GM18907 (cell line): Measurements from ENCODE around the gene B4GALNT4.
"Not testable (repeated sequence)": the region's sequence is repeated elsewhere in the genome, so short reads cannot be mapped to it uniquely, and the experiment has no call there.

ENCODE experiments used
- ATAC-seq: cut with Tn5 transposase; IDR thresholded peaks from one replicate; pipeline ENCODE4 v1.9.1; 2021; ENCODE audit warnings: mild to moderate bottlenecking, moderate library complexity; ENCODE audit not compliant: unreplicated experiment

Gene B4GALNT4

GRCh38 chr11:358129-358800, 11.0 kb upstream of the B4GALNT4 start:
- ATAC-seq: no peak

GRCh38 chr11:359181-359714, 10.1 kb upstream of the B4GALNT4 start:
- no peak for ATAC-seq

DNA sequence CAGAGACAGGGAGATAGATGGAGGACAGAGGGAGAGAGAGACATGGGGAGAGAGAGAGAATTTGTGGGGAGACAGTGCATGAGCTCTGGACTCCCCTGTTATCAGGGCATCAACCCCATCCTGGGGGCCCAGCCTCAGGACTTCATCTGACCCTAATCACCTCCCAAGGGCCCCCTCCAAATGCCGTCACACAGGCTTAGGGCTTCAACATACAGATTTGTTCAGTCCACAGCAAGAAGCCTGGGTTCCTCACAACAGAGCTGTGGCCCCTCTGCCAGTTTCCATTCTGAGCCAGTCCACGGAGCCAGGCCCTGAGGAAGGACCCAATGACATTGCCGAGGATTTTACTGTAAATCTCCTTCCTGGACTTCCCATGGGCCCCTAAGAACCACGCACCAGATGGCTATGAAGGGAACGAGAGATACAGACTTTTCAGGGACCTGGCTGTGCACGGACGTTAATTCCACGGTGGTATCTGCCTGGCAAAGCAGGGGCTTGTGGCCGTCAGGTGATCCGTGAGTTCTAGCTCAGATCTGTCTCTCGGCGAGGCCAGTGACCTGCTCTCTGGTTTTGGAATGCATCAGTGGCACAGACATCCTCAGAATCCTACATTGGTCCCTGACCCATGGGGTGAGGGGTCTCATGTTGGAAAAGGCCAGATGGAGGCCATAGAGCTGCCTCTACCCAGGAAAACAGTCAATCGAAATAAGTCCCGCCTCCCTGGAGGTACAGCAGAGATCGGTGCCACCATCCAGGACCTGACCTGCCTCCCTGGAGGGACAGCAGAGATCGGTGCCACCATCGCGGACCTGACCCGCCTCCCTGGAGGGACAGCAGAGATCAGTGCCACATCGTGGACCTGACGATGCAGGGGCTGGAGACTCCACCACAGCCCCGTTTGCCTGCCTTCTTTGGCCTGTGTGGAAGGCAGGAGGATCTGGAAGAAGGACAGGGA, 8.7 kb upstream of the B4GALNT4 start:
- no peak for ATAC-seq

- ATAC-seq: no peak
Measured at GRCh38 chr11:362642-363442, 6.5 kb upstream of the B4GALNT4 start.

DNA sequence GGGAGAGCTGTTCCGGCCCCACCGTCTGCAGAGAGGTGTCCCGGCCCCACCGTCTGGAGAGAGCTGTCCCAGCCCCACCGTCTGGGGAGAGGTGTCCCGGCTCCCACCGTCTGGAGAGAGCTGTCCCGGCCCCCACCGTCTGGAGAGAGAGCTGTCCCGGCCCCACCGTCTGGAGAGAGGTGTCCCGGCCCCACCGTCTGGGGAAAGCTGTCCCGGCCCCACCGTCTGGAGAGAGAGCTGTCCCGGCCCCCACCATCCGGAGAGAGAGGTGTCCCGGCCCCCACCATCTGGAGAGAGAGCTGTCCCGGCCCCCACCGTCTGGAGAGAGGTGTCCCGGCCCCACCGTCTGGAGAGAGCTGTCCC, 5.9 kb upstream of the B4GALNT4 start:
- ATAC-seq: not testable (repeated sequence)

DNA sequence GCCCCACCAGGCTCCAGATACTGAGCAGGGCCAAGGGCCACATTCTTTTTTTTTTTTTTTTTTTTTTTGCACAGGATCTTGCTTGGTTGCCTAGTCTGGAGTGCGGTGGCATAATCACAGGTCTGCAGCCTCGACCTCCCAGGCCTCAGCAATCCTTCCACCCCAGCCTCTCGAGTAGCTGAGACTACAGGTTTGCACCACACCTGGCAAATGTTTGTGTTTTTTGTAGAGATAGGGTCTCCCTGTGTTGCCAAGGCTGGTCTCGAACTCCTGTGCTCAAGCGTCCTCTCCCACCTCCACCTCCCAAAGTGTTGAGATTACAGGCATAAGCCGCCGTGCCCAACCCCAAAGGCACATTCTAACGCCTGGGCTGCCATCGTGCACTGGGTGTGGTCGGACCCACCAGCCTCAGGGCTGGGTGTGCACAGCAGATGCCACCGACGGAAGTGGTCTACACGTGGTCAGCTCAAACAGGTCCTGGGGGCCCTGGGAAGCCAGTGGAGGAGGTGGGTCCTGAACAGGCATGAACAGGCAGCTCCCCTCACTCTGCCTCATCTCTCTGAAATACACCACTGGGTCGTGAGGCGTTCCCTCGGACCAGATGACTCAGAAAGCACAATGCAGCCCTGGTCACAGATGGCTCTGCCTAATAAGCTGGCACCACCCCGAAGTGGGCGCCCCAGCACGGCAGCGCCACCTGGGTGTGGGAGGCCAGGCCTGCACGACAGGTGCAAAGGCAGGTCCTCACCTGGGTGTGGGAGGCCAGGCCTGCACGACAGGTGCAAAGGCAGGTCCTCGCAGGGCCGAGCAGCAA, 5.1 kb upstream of the B4GALNT4 start:
- ATAC-seq: no peak

- ATAC-seq: no peak
Measured at GRCh38 chr11:364991-365725, 4.1 kb upstream of the B4GALNT4 start.

DNA sequence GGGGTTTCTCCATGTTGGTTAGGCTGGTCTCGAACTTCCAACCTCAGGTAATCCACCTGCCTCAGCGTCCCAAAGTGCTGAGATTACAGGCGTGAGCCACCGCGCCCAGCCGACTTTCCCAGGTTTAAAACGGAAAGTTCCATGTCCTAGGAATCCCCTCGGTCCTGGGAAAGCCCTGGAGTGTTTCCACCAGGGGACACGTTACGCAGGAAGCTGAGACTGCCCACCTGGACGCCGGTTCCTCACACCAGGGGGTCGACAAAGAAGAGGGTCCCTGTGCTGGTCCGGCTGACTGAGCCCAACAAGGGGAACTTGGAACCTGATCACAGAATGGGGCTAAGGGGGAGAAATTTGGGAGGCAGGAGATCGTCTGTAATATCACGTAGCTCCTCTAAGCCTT, 3.5 kb upstream of the B4GALNT4 start:
- no peak for ATAC-seq

DNA sequence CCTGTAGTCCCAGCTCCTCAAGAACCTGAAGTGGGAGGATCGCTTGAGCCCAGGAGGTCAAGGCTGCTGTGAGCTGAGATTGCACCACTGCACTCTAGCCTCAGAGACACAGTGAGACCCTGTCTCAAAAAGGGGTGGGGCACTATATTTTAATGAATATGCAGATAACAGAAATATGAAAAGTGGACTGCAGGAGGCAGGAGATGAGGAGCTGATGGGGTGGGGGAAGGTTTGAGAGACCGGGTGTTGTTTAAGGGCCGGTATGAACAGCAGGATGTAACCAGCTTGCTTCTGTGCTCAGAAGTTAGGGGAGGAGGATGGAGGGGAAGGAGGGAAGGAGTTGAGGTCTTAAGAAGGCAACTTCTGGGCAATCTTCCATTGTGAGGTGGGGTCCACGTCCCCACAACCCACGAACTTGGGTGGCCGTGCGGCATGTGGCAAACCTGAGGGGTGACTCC, 1.3 kb upstream of the B4GALNT4 start:
- no peak for ATAC-seq

DNA sequence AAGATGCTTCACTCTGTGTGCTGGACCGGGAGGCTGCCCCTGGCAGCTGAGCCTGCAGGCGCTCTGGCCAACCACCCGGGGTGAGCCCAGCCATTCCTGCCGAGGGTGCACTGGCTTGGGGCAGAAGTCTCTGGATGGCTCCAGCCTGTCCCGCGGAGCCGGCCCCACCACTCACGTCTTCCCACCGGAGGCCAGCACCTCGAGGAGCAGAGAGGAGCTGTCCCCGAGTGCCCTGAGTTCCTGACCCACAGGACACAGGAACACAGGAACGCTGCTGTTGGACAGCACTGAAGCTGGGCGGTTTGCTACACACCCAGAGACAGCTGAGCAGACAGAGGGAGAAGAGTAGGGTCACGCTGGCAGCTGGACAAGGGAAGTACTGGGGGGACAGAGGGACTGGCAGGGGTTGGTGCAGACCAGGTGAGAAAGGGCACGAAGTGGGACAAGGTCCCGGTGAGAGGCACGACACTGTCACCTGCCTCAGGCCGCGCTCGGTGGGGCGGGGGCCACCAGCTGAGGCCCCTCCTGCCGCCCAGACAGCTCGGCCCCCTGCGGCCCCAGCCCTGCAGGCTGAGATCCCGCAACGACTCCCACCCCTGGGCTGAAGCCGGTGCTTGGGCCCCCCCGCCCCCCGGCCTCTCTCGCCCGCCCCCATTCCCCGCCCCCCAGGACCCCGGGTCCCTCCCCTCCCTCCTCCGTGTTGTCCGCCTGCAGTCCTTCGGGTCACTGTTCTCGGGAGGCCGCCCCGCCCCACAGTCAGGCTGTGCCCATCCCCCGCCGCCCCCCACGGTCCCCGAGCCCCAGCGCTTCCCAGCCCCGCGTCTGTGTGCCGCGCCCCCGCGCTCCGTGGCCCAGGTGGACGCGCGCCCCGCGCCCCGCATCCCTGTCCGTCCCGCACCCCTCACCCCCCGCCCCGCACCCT, 624 bp upstream of the B4GALNT4 start:
- ATAC-seq: no peak

- ATAC-seq: no peak
Measured at GRCh38 chr11:370070-370941, 1.0 kb downstream of the B4GALNT4 start.

- no peak for ATAC-seq
Measured at GRCh38 chr11:371051-371450, 1.8 kb downstream of the B4GALNT4 start.

DNA sequence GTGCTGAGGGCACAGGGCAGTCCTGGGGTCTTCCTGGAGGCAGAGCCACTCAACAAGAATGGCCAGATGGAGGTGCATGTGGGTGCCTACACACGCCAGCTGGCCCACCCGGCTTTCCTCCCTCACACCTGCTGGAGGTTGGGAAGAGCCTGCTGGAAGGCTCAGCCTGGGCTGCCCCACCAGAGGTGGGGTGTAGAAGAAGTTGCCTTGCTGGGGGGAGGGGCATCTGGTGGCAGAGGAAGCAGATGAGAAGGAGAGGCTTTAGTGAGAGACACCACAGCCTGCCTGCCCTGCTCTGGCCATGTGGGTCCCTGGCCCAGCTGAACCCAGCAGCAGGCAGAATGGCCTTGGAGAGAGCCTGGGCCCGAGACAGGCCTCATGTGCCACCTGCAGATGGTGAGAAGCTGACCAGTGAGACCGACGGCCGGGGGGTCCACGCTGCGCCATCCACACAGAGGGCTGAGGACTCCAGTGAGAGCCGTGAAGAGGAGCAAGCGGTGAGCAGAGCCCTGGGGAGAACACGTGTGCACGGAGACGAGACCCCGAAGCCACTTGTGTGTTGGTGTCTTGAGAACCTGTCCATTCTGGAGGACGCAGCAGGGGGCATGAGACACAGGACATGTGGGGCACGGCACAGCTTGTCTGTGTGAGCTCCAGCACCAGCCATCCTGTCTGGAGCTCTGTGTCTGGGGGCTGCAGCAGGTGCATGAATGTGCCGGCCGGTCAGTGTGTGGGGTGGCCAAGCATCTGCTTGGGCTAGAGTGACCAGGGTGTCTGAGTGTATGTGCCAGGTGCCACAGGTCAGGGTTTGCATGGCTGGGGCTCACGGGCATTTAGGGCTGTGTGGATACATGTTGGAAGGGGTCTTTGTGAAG, 2.7 kb downstream of the B4GALNT4 start:
- ATAC-seq: no peak

DNA sequence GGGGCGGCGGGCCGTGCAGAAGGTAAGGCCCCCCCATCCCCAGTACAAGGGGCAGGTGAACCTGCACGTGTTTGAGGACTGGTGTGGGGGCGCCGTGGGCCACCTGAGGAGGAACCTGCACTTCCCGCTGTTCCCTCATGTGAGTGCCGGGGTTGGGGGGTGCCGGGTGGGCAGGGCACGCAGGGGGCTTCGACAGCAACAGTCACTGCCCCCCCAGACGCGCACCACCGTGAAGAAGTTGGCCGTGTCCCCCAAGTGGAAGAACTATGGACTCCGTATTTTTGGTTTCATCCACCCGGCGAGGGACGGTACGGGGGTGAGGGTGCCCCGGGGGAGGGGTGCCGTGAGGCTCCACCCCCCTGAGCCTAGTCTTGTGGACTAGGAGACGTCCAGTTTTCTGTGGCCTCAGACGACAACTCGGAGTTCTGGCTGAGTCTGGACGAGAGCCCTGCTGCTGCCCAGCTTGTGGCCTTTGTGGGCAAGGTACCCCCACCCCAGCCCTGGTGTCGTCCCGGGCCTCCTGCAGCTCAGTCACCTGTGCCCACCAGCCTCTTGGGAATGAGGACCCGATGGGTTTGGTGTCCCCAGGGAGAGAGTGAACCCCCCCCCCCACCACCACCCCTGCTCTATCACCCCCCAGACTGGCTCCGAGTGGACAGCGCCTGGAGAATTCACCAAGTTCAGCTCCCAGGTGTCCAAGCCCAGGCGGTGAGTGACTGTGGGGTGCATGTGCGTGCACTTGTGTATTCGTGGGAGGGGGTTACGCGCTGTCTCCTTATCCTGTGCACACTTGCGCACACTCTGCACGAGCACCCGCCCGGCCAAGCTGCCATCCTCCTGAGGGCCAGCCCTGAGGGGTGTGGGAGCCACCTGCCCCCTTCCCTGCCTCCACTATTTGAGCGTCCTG, 3.8 kb downstream of the B4GALNT4 start:
- ATAC-seq: no peak

- no peak for ATAC-seq
Measured at GRCh38 chr11:373716-374551, 4.6 kb downstream of the B4GALNT4 start.
